ENCODE measurements around the gene RGS7.

GRCh38 chr1:240914506-240914905 is 442.5 kb downstream of the RGS7 start:
- no peak for TF ChIP-seq CTCF (IDR thresholded peaks at IDR 0.05; ENCODE audit: poor library complexity)
- no peak for TF ChIP-seq EZH2phosphoT487 (IDR thresholded peaks at IDR 0.05; ENCODE audit: low read depth, severe bottlenecking, unreplicated experiment)
- no peak for TF ChIP-seq EZH2 (IDR thresholded peaks at IDR 0.05; ENCODE audit: borderline replicate concordance)

All from hepatocyte (in vitro differentiated cells).